Measurements from ENCODE around the gene DCTN4. TPM values are rescaled to one million over a fixed set of nuclear protein-coding genes. Genes with fewer than 3 reads are reported as not detected.

The DCTN4 gene
- total and polyA plus RNA-seq, 2 of the 8 experiments (the other 6 are each of a cell fraction or from before 2014, with no cell fraction given): 20.5 to 42.7 TPM

GRCh38 chr5:150706776-150707390, 51.9 kb downstream of the DCTN4 start:
- Histone ChIP-seq H3K14ac (ENCODE audit: insufficient read length) (no peak overlapping the region), H4K20me1 (replicated peaks in 1 of 2; ENCODE audit: control insufficient read depth in 1 of 2, insufficient read depth in 2 of 2, low read length in 2 of 2) (no peaks in the 10 kb centered on the region), H3K4me1 (replicated peaks in 1 of 4; ENCODE audit: control insufficient read depth in 3 of 4, insufficient read depth in 4 of 4, low read length in 3 of 4) (peaks cover 0 to 2% (median 0%) of the 10 kb centered on the region in 4 experiments; a peak in 1 of 7 replicates), H3K9ac (replicated peaks in 1 of 4; ENCODE audit: extremely low read depth in 1 of 4, low read depth in 3 of 4, low read length in 3 of 4) (no peak overlapping the region), H3K56ac (replicated peaks; ENCODE audit: insufficient read length, low read depth, low read length) (no peak overlapping the region), H3K4me2 (ENCODE audit: insufficient read depth in 1 of 2, low read depth in 2 of 2, low read length in 2 of 2) (no peak overlapping the region), H3K79me1 (ENCODE audit: low read depth, low read length) (no peaks in the 10 kb centered on the region), H3K27ac (ENCODE audit: low read depth, low read length) (no peak overlapping the region), H4K5ac (ENCODE audit: insufficient read length, low read depth, low read length) (no peak overlapping the region), H4K8ac (ENCODE audit: extremely low read depth, insufficient read depth, low read length) (no peak overlapping the region), H2AK5ac (ENCODE audit: low read depth, low read length) (no peak overlapping the region), H3K27me3 (replicated peaks in 1 of 4; ENCODE audit: control insufficient read depth in 3 of 4, extremely low read depth in 1 of 4, insufficient read depth in 3 of 4, low read length in 3 of 4) (no peaks in the 10 kb centered on the region; a peak in 1 of 7 replicates), H3K36me3 (ENCODE audit: control insufficient read depth in 2 of 4, insufficient read depth in 4 of 4, low read length in 3 of 4) (peaks cover 4 to 9% (median 7%) of the 10 kb centered on the region in 4 experiments; a peak in 7 of 8 replicates), H3K4ac (replicated peaks; ENCODE audit: insufficient read length, low read depth, low read length) (no peak overlapping the region), H3K18ac (ENCODE audit: extremely low read depth, low read length) (no peak overlapping the region), H2BK120ac (replicated peaks; ENCODE audit: low read depth, low read length) (no peak overlapping the region), H3K23ac (ENCODE audit: insufficient read length) (no peak overlapping the region), H2AFZ (ENCODE audit: low read length) (no peak overlapping the region), H2BK15ac (ENCODE audit: low read length) (no peak overlapping the region), H4K91ac (replicated peaks; ENCODE audit: insufficient read length, low read length) (no peak overlapping the region), H3K23me2 (ENCODE audit: low read depth, low read length) (no peaks in the 10 kb centered on the region), H2BK12ac (ENCODE audit: low read depth, low read length) (no peak overlapping the region), H3K9me3 (ENCODE audit: insufficient read depth in 2 of 2, low read depth in 1 of 2, low read length in 1 of 2) (no peaks in the 10 kb centered on the region), H3K79me2 (ENCODE audit: control insufficient read depth in 1 of 2, insufficient read depth in 2 of 2, low read length in 2 of 2) (no peaks in the 10 kb centered on the region), H2BK5ac (ENCODE audit: low read depth, low read length) (no peak overlapping the region), H3K4me3 (ENCODE audit: extremely low read depth in 1 of 4, insufficient read depth in 2 of 4, low read depth in 3 of 4, low read length in 4 of 4) (no peak overlapping the region), H2BK20ac (ENCODE audit: low read length) (no peak overlapping the region)
- POLR2A ChIA-PET (ENCODE audit: partially characterized antibody): interaction anchor here (1.1 to 1.4 kb wide), 2 partner anchors 36 to 265 kb away, joined by 4 read pairs; no protein-coding TSS in a partner anchor
- TF ChIP-seq SUZ12 (IDR thresholded peaks at IDR 0.05; ENCODE audit: low read length): no peak
- TF ChIP-seq CREB1 (IDR thresholded peaks at IDR 0.05): no peak
- TF ChIP-seq RFX5 (IDR thresholded peaks at IDR 0.05; ENCODE audit: borderline replicate concordance, low read depth, low read length): no peak
- no peak for TF ChIP-seq RBBP5 (IDR thresholded peaks at IDR 0.05; ENCODE audit: borderline replicate concordance, low read depth, low read length)
- TF ChIP-seq CHD2 (IDR thresholded peaks at IDR 0.05; ENCODE audit: low read length): no peak
- TF ChIP-seq ATF2 (IDR thresholded peaks at IDR 0.05; ENCODE audit: low read length): no peak
- TF ChIP-seq FOSL1 (IDR thresholded peaks at IDR 0.05; ENCODE audit: insufficient read depth, low read depth, low read length): no peak
- TF ChIP-seq JUN (IDR thresholded peaks at IDR 0.05; ENCODE audit: low read depth, low read length): no peak
- no peak for TF ChIP-seq EP300 (IDR thresholded peaks at IDR 0.05; ENCODE audit: borderline replicate concordance in 1 of 2, low read depth in 2 of 2, low read length in 2 of 2)
- FAIRE-seq (no peak), DNase-seq (ENCODE audit: low read depth in 1 of 2, low spot score in 2 of 2) (no peak)
- CTCF ChIA-PET (ENCODE audit: partially characterized antibody): interaction anchor here (0.6 to 2.7 kb wide), 9 partner anchors 11 to 409 kb away, joined by 3 to 7 read pairs (median 3); partner anchors contain the start of gene IRGM
- WGBS, 2 experiments (ENCODE audit: extremely low coverage in 1 of 2, insufficient coverage in 1 of 2, insufficient read length in 1 of 2, insufficient replicate concordance in 2 of 2, low coverage in 1 of 2, low lambda C conversion rate in 2 of 2, missing lambda C conversion rate in 1 of 2): 88% methylated on average over 4 of the region's 4 CpGs; no CpG with 5 or more reads in 1 of the 2 experiments

Measured in H1 (cell line).